Stimulated activated naive CD8-positive, alpha-beta T cell treated with anti-CD3 and anti-CD28 coated beads, Interleukin-15, Interleukin-2, amounts not matched to agents 100 ng/mL and 50 ng/mL, for 24 hours (primary cell): ENCODE results near the gene OR10A2.
"Not testable (repeated sequence)": the region's sequence is repeated elsewhere in the genome, so short reads cannot be mapped to it uniquely, and the experiment has no call there.

Experiments used
- H3K27ac Mint-ChIP-seq: one replicate; pipeline ENCODE4 v1.8.0; 2021; ENCODE audit warnings: mild to moderate bottlenecking, mixed read lengths
- H3K27me3 Mint-ChIP-seq: one replicate; pipeline ENCODE4 v1.8.0; 2021; ENCODE audit warnings: mixed read lengths
- H3K36me3 Mint-ChIP-seq: one replicate; pipeline ENCODE4 v1.8.0; 2021; ENCODE audit warnings: low read depth, mixed read lengths
- H3K4me1 Mint-ChIP-seq: one replicate; pipeline ENCODE4 v1.8.0; 2021; ENCODE audit warnings: low read depth, mixed read lengths
- H3K4me3 Mint-ChIP-seq: one replicate; pipeline ENCODE4 v1.8.0; 2021; ENCODE audit warnings: mild to moderate bottlenecking, mixed read lengths
- H3K9me3 Mint-ChIP-seq: one replicate; pipeline ENCODE4 v1.8.0; 2021; ENCODE audit warnings: mixed read lengths

Gene OR10A2

DNA sequence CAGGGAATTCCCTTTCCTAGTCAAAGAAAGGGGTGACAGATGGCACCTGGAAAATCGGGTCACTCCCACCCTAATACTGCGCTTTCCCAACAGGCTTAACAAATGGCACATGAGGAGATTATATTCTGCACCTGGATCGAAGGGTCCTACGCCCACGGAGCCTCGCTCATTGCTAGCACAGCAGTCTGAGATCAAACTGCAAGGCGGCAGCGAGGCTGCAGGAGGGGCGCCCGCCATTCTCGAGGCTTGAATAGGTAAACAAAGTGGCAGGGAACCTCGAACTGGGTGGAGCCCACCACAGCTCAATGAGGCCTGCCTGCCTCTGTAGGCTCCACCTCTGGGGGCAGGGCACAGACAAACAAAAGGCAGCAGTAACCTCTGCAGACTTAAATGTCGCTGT lies 41.9 kb downstream of the OR10A2 start:
- H3K4me1 Mint-ChIP-seq, H3K36me3 Mint-ChIP-seq, H3K27ac Mint-ChIP-seq, H3K9me3 Mint-ChIP-seq, H3K4me3 Mint-ChIP-seq, H3K27me3 Mint-ChIP-seq: not testable (repeated sequence)

DNA sequence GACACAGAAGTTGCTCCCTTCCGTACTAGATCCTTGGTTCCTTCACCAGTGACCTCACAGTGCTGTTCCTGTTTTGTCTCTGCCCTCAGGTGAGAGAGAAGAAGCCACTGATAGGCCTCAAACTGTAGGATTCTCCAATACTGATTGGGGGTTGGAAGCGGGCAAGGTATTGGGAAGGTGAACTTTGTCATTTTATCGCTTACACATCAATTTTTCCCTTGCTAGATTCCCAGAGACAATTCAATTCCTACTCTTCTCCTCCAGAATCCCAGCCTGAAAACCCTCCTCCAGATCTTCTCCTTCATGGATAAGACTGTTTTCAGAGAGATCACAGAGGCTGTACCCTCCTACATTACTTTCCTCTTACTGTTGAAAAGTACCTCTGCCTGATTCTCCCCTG lies 48.5 kb downstream of the OR10A2 start:
- no peak overlapping the region for H3K27ac Mint-ChIP-seq
- no peaks in the 10 kb centered on the region for H3K36me3 Mint-ChIP-seq
- no peaks in the 10 kb centered on the region for H3K4me1 Mint-ChIP-seq
- no peak overlapping the region for H3K4me3 Mint-ChIP-seq
- no peaks in the 10 kb centered on the region for H3K9me3 Mint-ChIP-seq
- H3K27me3 Mint-ChIP-seq: no peaks in the 10 kb centered on the region

DNA sequence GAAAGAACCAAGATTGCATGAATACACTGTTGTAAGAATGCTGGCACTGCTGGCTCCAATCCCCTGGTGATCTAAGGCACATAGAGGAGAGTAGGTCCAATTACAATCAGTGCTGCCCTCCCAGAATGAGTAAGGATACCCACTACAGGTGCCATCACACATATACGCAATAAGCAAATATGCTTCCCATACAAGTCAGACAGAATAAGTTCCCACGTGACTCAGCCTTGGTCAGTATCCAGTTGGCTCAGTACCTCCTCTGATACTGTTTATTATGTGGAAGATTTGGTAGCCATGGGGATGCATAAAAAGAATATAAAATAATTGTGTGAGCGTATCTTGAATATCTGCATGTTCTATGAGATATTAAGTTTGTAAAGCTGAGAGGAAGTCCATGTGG lies 49.1 kb downstream of the OR10A2 start:
- H3K27ac Mint-ChIP-seq: no peak overlapping the region
- no peaks in the 10 kb centered on the region for H3K4me1 Mint-ChIP-seq
- no peaks in the 10 kb centered on the region for H3K27me3 Mint-ChIP-seq
- no peaks in the 10 kb centered on the region for H3K36me3 Mint-ChIP-seq
- no peak overlapping the region for H3K4me3 Mint-ChIP-seq
- H3K9me3 Mint-ChIP-seq: no peaks in the 10 kb centered on the region

GRCh38 chr11:6919698-6920097 lies 56.8 kb downstream of the OR10A2 start:
- Mint-ChIP-seq H3K4me1 (no peaks in the 10 kb centered on the region), H3K9me3 (no peaks in the 10 kb centered on the region), H3K36me3 (no peaks in the 10 kb centered on the region), H3K27ac (no peak overlapping the region), H3K4me3 (no peak overlapping the region), H3K27me3 (peaks cover 45% of the 10 kb centered on the region)

DNA sequence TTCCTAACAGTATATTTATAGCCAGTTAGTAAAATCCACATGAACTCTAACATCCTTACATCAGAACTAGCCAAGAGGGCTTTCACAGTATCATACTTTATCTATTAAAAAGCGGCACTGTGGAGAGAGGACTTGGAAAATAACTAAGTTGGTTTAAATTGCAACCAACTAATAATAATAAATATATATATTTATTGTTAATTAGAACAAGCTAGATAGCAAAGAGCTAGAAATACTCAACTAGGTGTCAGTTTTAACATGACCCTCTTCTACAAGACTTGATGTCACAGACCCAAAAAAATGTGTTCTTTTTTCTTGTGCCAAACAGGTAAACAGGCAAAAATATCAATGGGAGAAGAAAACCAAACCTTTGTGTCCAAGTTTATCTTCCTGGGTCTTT lies 57.8 kb downstream of the OR10A2 start, which contains the start of gene OR2D3:
OR2D3 (plus strand) TSS at position 301 of the 400 bp plus-strand sequence; CDS start at position 301, 0 bp downstream.
- Mint-ChIP-seq H3K4me1 (peaks cover 1% of the 10 kb centered on the region), H3K27me3 (peaks cover 53% of the 10 kb centered on the region), H3K36me3 (no peaks in the 10 kb centered on the region), H3K4me3 (no peak within 1 kb of the TSS), H3K9me3 (peaks cover 1% of the 10 kb centered on the region), H3K27ac (no peak within 1 kb of the TSS)
